GM18517 (cell line): ENCODE measurements around the gene YBX2.
"Not testable (repeated sequence)": the region's sequence is repeated elsewhere in the genome, so short reads cannot be mapped to it uniquely, and the experiment has no call there.

Source experiments
- ATAC-seq: cut with Tn5 transposase; IDR thresholded peaks from one replicate; pipeline ENCODE4 v1.9.1; 2021; ENCODE audit warnings: mild to moderate bottlenecking, moderate library complexity; ENCODE audit not compliant: unreplicated experiment

Gene YBX2

DNA sequence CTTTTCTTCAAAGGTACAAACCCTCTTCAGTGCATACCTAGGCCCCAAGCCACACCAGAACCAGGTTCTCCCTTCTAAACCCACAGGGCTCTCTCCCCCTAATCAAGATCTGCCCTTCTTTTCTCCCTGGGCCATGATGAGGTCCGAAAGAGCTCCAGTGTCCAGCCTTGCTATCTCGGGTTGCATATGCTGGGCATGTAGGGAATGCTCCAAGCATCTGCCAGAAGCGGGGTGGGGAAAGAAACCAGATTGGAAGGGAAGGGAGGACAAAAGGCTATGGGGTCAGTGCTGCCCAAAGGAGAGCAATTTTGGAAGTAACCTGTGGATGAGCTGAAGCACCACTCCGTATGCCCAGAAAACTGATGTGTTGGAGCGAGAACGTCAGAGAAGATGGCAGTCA is 45.2 kb downstream of the YBX2 start:
- no peak for ATAC-seq

DNA sequence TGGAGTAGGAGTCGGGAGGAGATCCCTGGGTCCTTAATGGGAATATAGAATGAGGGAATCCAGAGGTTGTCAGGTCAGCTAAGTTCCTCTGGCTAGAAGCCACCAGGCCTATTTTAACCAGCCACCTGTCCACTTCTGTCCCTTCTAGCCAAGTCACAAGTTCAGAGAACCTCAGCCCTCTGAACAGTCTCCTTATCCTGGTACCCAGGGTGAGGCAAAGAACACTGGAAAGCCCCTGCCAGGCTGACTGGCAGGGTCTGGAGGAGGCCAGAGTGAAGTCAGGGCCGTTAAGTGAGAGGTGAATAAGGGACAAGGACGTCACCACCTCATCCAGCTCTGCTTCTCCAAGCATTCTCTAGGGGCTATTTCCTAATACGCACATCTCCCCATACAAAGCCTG is 45.6 kb downstream of the YBX2 start:
- ATAC-seq, result no peak

DNA sequence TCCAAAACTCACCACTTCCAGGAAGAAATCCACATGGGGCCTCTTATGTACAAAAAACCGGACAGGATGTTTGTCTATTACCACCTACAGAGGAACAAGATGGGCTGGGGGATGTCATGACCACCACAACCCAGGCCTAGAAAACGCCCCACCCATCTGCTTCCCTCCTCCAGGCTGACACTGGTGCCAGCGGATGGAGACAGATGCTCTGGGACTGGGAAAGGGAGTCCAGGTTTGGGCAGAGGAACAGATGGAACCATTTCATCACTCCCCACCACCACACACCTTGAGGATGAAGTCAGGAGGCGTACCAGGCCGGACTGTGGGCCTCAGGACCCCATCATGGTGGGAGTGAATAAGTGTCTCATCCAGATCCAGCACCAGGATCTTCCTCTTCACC is 47.7 kb downstream of the YBX2 start:
- ATAC-seq, result no peak

DNA sequence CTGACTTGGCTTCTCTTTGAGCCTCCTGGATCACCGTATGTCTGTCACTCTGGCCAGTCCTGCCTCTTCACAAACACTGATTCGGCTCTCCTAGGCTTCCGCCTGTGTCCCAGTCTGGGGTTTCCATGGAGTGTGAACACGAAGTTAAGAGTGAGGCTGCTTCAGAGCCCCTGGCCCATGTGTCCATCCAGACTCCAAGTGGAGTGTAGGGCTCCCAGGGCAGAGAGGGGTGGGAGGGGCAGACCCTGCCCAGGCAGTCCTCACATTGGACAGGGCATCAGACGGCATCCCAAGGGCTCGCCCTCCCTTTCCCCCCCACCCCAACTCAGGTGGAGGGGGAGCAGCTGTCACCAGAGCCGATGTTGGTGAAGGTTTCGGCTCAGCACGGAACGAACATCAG is 50.6 kb downstream of the YBX2 start:
- not testable (repeated sequence) for ATAC-seq

DNA sequence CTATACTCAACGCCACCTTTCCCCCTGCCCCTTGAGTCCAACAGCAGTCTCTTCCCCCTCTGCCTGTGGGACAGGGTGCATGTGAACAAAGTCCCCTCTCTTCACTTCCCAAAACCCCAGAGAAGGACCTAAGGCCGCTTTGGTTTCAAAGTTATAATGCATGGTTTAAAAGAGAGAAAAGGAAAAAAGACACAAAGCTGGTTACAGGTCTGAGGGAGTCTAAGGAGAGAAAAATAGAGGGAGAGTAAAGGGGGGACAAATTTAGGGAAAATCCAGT is 51.0 kb downstream of the YBX2 start:
- ATAC-seq, result no peak

DNA sequence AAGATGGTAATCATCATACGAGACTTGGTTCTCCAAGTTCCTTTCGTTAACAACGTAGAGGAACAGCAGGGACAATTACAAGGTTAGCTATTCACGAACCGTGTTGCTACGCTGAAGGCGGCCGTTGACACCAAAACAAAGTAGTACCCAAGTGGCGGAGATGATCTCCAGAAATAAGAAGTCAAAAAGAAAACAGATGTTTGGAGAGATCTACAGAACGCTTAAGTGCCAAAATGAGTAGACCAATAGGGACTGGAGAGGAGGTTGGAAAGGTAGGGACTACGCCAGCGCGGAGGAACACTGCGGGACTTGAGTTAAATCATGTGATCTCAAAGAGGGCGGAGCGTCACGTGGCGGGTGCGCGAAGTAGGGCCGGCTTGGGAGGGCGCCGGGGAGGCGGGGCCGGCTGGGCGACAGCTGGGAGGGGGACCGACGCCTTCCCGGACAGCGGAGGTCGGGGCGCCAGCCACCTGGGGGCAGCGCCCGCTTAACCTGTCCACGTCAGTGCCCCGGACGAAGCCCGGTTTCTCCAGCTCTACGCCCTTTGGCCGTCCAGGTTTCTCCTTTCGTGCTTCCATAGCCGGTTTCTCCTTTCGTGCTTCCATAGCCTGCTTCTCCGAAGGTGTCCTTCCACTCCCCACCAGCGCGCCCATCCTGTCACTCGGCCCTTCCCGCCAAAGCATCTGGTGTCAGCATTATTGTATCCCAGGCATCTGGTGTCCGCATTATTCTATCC is 51.6 kb downstream of the YBX2 start:
- peak; percentile 52 for ATAC-seq

DNA sequence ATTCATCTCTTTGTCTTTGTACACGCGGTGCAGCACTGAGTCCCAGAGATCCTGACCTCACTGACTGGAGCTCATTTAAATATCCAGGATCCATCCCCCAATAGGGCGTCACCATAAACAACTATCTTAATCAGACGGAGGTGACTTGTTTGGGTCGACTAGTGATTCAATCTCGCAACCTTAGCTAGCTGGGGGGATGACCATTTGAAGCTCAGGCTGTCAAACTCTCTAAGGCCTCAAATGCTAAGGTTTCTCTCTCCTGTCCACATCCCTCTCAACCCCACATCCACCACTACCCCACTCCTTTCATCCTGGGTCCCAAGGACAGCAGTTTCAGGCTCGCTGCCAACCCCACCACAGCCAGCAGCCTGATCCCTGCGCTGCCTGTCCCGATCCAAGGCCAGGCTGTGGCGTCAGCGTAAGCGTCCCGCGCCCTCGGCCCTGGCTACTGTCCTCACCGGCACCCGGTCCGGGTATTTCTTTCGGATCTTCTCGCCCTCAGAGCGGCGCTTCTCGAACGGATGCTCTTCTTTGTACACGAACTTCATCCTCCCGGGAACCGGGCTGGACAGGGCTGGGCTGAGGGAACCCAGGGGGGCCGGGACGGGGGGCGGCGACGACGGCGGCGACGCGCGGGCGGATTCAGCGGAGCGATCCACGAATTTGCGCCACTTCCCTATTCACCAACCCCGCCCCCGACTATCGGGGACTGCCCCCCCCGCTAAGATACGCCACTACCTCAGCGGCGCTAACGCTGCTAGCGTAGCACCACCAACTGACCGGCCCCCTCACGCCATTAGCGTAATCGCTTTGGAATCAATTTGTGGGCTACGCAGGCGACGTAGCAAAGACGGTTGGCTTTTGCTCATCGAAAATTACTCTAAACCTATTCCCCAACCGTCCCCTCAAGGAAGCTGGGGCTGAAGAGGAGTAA is 52.4 kb downstream of the YBX2 start, which contains the start of gene GABARAP:
GABARAP (minus strand) TSS at position 667 of the 934 bp plus-strand sequence; CDS start at position 548, 119 bp downstream.
- peak; percentile 27 for ATAC-seq

DNA sequence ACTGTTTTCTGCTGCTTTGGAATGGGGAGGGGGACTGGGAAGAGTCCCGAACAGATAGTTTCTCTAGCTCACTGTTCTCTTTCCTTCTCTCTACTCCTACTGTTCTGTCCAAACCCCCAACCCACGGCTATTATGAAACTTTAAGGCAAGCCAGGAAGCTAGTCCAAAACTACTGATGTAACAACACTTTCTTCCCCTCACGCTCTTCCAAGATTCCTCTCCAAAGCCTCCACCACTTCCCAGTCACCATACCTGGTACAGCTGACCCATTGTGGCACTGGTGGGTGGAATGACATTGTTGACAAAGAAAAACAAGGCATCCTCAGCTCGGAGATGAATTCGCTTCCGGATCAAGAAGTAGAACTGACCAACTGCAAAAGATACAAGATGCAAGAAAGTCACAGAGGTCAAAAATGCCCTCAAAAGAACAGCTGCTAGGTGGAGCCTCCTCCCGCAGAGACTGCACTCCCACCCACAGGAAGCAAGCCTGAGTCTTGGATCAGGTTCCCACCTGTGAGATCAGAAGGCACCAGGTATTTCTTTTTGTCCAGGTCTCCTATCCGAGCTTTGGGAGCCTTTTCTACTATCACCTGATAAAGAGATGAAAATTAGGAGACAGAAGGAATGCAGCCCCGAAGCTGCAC is 53.2 kb downstream of the YBX2 start:
- ATAC-seq, result no peak

DNA sequence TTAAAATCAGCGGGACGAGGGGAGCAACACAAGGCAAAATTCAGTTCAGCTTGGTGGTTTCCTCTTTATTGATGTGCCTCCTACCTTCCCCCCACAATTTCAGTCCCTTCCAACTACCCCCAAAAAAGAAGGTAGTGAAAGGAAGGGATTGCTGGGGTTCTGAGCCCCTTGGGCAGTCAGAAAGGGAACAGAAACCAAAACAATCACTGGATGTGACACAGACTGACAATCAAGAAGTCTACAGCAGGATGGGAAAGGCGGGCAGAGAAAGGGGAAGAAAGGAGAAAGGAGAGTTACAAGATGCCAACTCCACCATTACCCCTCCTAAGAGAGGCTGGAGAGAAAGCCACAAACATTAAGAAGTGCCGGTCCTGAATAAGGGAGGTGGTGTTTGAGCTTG is 54.1 kb downstream of the YBX2 start:
- ATAC-seq, result no peak

DNA sequence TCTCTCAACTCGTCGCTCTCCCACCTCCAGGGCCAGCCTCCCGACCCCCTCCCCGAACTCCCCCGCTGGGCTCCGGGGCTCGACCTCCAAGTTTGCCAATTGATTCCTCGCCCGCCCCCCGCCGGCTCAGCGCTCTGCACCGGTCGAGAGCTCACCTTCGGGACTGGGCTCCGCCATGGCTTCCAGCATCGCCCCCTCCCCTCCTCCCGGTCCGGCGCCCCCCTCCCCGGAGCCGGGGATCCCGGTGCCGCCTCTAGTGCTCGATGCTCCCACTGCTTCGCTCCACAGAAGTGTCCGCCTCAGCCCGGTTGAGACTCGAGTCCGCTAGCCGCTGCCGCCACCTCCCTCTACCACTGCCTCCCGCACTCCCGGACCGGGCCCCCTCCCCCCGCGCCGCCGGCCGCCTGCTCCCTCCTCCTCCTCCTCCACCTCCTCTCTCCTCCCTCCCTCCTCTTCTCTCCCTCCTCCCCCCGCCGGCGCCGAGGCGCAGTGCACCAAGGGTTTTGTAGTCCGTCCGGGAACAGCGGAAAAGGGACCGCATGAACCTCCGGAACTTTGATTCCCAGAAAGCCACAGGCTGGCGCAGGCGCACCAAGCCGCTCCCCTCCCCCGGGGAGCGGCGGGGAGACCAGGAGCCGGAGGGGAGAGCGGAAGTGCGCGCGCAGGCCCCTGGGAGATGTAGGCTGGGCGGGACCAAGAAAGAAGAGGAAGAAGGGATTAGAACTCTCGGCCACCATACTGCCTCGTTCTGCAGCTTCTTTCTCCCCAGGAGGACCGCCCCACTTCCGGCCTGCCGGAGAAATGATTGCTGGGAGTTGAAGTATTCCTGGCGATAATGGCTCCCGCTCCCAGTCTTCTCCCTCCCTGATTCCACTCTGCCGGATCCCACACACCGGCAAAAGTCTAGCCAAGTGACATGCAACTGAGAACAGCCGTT is 55.1 kb downstream of the YBX2 start, which contains the start of gene PHF23:
PHF23 (minus strand) TSS at position 367 of the 937 bp plus-strand sequence; CDS start at position 189, 178 bp downstream.
- ATAC-seq, result peak; percentile 46

DNA sequence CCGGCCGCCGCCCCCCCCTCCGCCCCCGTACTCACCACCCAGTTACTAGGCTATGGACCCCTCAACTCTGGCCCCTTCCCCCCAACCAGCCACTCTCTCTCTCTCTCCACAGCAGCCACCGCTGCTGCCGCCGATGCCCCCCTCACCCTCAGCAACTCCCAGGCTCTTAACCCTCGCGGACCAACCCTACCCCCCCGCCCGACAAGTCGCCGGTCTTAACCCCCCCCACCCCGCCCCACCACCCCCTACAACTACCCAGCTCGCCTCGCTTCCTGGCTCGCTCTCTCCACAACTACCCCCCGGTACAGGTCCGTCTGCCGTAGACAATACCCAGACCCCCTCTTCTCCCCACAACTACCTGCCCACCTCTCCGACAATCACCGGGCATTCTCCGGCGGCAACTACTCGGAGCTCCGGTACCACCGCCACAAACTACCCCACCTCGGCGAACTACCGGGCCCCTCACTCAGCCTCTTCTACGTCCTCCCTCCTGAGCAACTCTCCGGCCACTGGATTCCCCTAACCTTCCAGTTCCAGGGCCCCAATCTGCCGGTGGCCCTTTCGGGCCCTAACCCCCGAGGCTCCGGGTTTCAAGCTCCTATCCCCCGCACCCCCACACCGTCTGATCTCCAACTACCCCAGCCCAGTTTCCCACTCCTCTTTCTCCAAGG is 55.9 kb downstream of the YBX2 start:
- no peak for ATAC-seq
